ENCODE measurements around the gene MPST.

MPST gene

DNA sequence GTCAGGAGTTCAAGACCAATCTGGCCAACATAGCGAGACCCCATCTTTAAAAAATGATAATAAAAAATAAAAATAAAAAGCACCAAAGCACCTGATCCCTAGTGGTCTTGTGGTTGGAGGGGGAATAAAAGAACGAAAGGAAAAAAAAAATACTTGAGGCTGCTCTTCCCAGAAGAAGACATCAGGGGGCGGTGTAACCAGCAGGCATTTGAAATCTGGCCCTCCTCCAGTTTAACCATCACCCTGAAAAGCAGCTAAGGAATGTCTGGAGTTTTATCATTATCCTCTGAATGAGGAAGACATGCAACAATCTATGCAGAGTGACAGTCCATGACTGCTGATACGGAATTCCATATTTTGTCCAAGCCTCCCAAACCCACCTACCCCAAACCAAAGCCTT lies 26.4 kb downstream of the MPST start:
- DNase-seq (ENCODE audit: low read depth), result no peak

DNA sequence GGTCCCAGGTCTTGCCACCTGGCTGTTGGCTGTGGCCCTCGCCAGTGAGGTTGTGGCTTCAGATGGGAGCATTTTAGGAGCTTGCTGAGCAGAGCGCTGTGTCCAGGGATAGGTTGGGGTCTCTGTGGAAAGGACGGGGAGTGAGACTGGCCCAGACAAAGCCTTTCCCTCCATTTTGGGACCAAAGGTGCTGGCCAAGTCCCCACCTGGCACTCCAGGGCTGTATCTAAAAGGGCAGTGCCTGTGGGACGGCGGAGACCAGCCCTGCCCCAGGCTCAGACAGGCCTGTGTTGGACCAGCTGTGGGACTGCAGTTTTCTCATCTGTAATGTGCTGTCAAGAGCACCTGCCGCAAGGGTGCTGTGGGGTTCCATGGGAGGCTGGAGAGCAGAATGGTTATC lies 27.0 kb downstream of the MPST start:
- DNase-seq (ENCODE audit: low read depth), result no peak

GRCh38 chr22:37047006-37047405 lies 27.5 kb downstream of the MPST start:
- no peak for DNase-seq (ENCODE audit: low read depth)

GRCh38 chr22:37048133-37048532 lies 28.6 kb downstream of the MPST start:
- no peak for DNase-seq (ENCODE audit: low read depth)

GRCh38 chr22:37049224-37049623 lies 29.7 kb downstream of the MPST start:
- DNase-seq (ENCODE audit: low read depth), result no peak

DNA sequence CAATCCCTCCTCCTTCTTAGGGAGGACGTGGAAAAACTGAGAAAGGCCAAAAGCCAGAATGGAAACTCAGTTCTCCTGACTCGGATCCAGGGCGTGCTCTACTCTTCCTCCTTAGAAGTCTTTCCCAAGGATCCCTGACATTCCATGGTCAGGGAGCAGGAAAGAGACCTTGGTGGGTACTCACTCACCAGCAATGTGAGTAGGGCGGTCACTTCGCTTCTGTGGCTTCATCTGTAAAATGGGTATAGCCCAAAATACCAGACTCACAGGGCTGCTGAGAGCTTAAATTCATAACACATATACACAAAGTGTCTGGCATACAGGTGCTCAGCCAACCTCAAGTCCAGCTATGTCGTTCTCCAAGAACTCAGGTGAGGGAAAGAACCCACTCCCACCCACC lies 31.4 kb downstream of the MPST start:
- no peak for DNase-seq (ENCODE audit: low read depth)

DNA sequence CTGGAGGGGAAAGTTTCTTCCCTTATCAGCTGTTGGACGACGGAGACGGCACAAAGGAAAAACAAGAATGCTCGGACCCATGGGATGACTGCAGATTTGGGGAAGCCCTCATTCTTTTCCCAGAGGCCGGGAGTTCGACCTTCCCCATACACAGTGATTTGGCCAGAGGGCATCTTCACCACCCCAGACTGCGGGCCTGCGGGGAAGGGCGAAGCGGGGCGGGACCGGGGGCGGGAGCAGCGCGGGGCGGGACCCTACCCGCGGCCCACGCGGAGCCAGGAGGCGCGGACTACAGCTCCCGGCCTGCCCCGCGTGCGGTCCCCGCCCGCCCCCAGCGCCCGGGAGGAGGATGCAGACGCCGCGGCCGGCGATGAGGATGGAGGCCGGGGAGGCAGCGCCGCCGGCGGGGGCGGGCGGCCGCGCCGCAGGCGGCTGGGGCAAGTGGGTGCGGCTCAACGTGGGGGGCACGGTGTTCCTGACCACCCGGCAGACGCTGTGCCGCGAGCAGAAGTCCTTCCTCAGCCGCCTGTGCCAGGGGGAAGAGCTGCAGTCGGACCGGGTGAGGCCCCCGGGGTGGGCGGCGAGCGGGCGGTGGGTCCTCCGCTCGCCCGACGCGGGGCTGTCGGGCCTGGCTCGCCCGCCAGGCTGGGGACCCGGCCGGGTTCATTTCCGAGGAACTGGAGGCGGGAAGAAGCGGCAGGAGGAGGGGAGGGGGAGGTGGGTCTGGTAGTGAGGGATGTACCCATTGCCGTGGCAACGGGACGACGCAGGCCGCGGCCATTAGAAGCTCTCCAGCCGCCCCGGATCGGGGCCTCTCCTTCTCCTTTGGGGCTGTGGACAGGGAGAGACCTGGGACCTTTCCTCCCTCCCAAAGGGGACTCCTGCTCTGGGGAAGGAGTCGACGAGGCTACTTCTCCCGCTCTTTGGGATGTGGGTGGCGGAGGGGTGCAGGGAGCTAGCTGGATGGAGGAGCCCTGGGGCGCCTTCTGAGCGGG lies 32.1 kb downstream of the MPST start, which contains the start of gene KCTD17:
KCTD17 (plus strand) TSS at position 352 of the 995 bp plus-strand sequence; CDS start at position 371, 19 bp downstream.
- DNase-seq (ENCODE audit: low read depth), result no peak

GRCh38 chr22:37052386-37053309 lies 33.1 kb downstream of the MPST start:
- DNase-seq (ENCODE audit: low read depth), result no peak

DNA sequence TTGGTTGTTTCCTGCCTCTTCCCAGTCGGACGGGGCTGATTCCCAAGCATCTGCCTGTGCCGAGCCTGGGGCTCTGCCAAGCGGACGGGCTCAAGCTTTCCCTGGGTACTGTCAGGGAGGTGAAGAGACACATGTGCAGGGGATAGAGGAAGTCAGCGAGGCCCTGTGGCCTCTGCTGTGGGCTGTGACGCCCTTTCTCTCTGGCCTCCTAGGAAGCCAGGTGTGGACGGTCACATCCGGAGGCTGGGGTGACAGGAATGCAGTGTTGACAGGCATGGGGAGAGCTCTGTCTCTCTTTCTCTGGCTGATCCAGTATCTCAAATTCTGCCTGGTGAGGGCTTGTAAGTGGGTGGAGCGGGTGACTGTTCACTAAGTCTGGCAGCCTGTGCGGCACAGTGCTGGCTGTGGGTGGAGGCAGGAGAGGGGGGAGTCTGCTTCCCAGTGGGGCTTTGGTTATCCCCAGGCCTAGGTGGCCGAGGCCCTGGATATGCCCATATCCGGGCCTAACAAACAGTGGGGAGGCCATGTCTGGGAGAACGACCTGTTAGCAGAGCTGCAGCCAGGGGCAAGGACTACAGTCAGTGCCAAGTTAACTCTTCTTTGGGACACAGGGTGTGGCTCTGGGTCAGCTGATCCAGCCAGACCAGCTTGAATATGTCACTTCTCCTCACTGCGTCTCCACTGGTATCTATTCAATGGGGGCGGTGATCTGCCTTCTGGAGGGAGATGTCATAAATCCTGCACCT lies 33.9 kb downstream of the MPST start:
- no peak for DNase-seq (ENCODE audit: low read depth)

- DNase-seq (ENCODE audit: low read depth), result no peak
These were observed 34.5 kb downstream of the MPST start for GRCh38 chr22:37054056-37054395.

DNA sequence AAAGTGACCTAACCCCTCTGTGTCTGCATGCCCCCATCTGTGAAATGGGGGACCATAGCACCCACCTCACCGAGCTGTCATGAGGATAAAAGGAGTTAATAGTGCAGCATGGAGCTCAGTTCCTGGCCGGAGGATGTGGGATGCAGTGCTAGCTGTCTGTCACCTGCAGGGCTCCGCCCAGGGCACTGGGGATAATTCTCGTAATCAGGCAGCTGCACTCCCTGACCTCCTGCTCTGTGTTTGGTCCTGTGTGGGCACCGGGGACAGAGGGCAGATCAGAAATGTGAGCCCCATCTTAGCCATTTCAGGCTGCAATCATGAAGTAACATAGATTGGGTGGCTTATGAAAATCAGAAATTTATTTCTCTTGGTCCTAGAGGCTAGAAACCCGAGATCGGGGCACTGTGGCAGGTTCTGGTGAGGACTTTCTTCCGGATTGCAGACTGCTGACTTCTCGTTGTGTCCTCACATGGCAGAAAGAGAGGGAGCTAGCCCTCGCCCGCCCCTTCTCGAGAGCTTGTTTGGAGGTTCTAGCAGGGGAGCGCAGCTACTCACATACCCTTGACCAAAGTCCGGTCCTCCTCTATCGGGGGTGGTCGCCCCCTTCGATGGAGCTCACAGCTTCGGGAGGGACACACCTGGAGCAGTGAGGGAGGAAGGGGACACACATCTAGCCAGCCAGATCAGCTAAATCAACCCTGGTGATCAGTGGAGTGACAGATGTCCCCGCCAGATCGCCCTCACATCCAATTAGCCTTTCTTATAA lies 35.2 kb downstream of the MPST start:
- no peak for DNase-seq (ENCODE audit: low read depth)

DNA sequence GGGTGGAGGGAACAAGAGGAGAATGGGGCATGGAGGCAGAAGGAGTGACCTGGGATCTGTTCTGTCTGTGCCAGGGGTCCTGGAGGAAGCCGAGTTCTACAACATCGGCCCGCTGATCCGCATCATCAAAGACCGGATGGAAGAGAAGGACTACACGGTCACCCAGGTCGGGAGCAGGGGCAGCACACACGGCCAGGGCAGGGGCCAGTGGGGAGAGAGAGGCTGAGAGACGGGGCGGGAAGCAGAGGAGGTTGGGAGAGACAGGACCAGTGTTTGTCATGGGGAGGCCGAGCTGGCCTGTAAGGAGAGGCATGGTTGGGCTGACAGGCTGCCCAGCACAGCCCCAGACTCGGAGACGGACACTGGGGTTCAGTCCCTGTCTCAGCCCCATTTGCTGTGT lies 36.7 kb downstream of the MPST start:
- DNase-seq (ENCODE audit: low read depth), result no peak

- DNase-seq (ENCODE audit: low read depth), result no peak
These were observed 37.7 kb downstream of the MPST start for GRCh38 chr22:37057226-37057625.

DNA sequence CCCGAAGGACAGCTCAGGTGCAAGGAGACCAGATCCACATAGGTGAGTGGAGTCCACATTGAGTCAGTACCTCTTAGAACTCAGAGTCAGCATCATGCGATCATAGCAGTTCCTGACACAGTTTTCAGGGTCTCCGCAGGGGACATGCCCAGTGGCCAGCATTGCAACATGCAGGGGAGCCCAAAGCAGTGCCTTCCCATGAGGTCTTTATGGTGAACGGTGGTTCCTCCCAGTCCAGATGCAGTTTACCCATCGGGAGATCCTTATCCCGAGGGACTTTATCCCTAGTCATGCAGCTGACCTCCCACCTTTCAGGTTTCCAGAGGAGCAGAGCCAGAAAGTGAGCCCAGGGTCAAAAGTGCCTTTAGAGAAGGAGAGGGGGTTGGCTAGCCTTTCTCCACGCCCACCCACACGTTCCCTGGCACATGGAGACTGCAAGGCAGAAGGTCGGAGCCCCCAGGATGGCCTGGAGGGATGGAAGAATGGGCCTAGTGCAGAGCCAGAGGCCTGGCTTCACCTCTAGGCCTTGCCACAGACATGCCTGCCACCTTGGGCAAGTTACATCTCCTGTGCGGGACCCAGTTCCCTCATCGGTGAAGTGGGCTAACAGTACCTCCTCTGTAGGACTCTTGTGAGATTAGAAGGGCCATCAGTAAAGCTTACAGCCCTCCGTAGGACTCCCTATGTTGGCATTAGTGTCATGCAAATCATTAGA lies 38.4 kb downstream of the MPST start:
- no peak for DNase-seq (ENCODE audit: low read depth)

DNA sequence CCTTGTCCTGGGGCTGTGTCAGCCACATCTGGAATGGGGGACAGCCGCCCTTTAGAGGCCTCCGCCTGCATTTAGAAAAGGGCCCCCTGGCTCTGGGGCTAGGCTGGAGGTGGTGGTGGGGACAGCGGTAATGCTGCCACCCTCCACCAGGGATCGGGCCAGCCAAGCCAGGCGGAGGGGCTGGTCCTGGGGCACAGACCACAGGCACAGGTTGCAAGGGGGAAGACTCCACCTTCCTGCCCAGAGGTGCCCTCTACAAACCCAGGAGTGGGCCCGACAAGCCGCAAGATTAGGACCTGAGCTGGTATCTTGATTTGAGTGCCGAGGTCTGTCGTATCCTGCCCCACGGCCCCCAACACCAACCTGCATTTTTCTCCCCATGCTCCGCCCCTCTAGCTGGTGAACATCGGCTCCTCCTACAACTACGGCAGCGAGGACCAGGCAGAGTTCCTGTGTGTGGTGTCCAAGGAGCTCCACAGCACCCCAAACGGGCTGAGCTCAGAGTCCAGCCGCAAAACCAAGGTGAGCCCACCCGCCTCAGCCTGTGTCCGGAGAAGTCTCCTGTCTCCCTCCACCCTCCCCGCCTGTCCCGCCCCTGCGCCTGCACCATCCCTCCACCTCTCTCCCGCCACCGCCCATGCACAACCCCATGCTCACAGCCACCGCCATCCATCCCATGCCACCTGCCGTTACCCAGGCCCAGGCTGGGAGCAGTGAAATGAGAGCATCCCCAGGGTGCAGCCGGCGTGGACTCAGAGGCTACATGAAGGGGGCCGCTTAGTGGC lies 39.6 kb downstream of the MPST start:
- DNase-seq (ENCODE audit: low read depth), result no peak

GRCh38 chr22:37059876-37060449 lies 40.4 kb downstream of the MPST start:
- no peak for DNase-seq (ENCODE audit: low read depth)

- no peak for DNase-seq (ENCODE audit: low read depth)
These were observed 41.5 kb downstream of the MPST start for GRCh38 chr22:37060801-37061610.

DNA sequence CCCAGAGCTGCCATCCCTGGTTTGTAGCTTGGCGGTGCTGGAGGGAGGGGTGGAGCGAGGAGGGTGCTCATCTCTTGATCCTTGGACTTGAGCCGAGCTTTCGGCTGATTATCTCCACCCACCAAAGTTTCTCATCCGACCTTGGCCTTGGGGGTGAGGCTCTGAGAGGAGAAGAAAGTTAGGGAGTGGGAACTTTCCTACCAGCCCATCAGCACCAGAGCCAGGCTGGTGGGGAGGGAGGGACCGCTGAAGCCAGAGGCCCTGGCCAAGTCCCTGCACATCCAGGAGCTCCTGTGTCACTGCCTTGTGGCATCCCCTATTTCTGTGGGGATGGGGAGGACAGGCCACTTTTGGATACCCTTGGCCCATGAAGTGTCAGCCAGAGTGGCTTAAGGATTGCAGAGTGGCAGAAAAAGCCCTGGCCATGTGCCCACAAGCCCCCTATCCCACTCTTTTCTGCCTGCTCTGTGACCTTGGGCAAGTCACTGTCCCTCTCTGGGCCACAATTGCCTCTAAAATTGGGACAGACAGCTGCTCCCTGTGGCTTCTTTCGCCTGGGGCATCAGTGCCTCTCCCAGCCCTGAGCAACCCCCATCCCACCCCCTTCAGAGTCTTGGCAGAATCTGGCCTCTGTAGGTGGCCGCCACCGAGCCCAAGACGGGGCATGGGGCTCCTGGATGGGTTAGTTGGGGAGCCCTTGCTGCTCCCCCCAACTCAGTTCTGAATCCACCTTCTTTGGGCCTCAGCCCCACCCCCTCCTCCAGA lies 42.3 kb downstream of the MPST start:
- no peak for DNase-seq (ENCODE audit: low read depth)
